Measurements from ENCODE around the gene ADCY4. TPM values are rescaled to one million over a fixed set of nuclear protein-coding genes. Genes with fewer than 3 reads are reported as not detected.
A peak's percentile ranks its signal among the peaks of the same experiment; 100 is the strongest.

Gene ADCY4
- total RNA-seq, 1 experiment from 2014 or later: 1.1 TPM

- POLR2A ChIA-PET: no interaction called here
- TF ChIP-seq ZNF121 (CRISPR knock-in tag; IDR thresholded peaks at IDR 0.05) (peak; percentile 69; the same call in 1 of the 2 replicates), TP53 (CRISPR knock-in tag; IDR thresholded peaks at IDR 0.05) (no peak), OVOL2 (CRISPR knock-in tag; IDR thresholded peaks at IDR 0.05; ENCODE audit: borderline replicate concordance) (no peak), ZNF416 (CRISPR knock-in tag; IDR thresholded peaks at IDR 0.05) (no peak), PREB (CRISPR knock-in tag; IDR thresholded peaks at IDR 0.05; ENCODE audit: borderline replicate concordance) (0 out of 2 replicates have a peak, but pooled peaks have one; percentile 17)
- no peak for DNase-seq (ENCODE audit: low spot score)
- H3K4me3 Mint-ChIP-seq: no peak overlapping the region
- no peaks in the 10 kb centered on the region; the same call in 1 of the 2 replicates for H3K27me3 Mint-ChIP-seq (ENCODE audit: low read depth)
- no peak overlapping the region for H3K27ac Mint-ChIP-seq
- peaks cover 42% of the 10 kb centered on the region for H3K4me1 Mint-ChIP-seq
- no peaks in the 10 kb centered on the region for H3K9me3 Mint-ChIP-seq
- CTCF ChIA-PET: interaction anchor here (1.0 to 6.8 kb wide), 6 partner anchors 16 to 71 kb away, joined by 3 to 55 read pairs (median 5); partner anchors contain the start of genes CBLN3, KHNYN and NYNRIN
- H3K36me3 Mint-ChIP-seq: no peaks in the 10 kb centered on the region
- ATAC-seq: no peak
Observed at GRCh38 chr14:24378981-24379906, 44.4 kb upstream of the ADCY4 start.

- Mint-ChIP-seq H3K9me3 (no peaks in the 10 kb centered on the region), H3K36me3 (peaks cover 3% of the 10 kb centered on the region; the same call in 1 of the 2 replicates), H3K4me1 (peaks cover 42% of the 10 kb centered on the region), H3K4me3 (no peak overlapping the region), H3K27me3 (ENCODE audit: low read depth) (no peaks in the 10 kb centered on the region), H3K27ac (no peak overlapping the region)
- POLR2A ChIA-PET: no interaction called here
- no peak for DNase-seq (ENCODE audit: low spot score)
- TF ChIP-seq ZMAT4 (CRISPR knock-in tag; IDR thresholded peaks at IDR 0.05) (no peak), ELF4 (CRISPR knock-in tag; IDR thresholded peaks at IDR 0.05; ENCODE audit: low read depth) (no peak), ZNF219 (CRISPR knock-in tag; IDR thresholded peaks at IDR 0.05; ENCODE audit: borderline replicate concordance) (no peak), KAT7 (CRISPR knock-in tag; IDR thresholded peaks at IDR 0.05; ENCODE audit: borderline replicate concordance) (no peak), ZBTB43 (CRISPR knock-in tag; IDR thresholded peaks at IDR 0.05) (no peak)
- ATAC-seq: no peak
- CTCF ChIA-PET: interaction anchor here (1.0 to 6.8 kb wide), 5 partner anchors 17 to 70 kb away, joined by 3 to 55 read pairs (median 6); partner anchors contain the start of genes CBLN3 and KHNYN
Observed at GRCh38 chr14:24378327-24378726, 43.5 kb upstream of the ADCY4 start.

DNA sequence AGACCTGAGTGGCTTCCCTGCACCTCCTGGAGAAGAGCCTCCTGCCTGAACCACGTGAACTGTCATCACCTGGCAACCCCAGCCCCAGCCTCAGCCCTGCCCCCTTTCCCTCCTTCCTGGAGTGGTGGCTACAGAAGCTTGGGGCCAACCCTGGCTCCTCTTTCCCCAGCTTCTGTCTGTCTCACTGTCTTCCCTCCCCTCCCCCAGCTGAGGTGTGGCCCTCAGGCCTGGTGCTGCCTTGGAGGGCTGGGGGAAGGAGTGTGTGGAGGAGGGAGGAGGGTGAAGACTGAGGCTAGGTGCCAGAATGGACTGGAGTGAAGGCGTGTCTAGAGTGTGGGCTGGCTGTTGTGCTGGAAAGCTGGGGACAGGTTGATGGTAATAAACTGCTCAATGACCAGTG lies 42.8 kb upstream of the ADCY4 start:
- ATAC-seq: peak; percentile 7; the same call in 1 of the 2 replicates
- TF ChIP-seq PRDM15 (CRISPR knock-in tag; IDR thresholded peaks at IDR 0.05) (peak; percentile 31; the same call in 1 of the 2 replicates), USF2 (CRISPR knock-in tag; IDR thresholded peaks at IDR 0.05) (no peak)
- peak; percentile 29 for DNase-seq (ENCODE audit: low spot score)
- ChIA-PET POLR2A (interaction anchor here (1.1 to 1.6 kb wide), 2 partner anchors 9 to 54 kb away, joined by 3 to 4 read pairs; no protein-coding TSS in a partner anchor), CTCF (interaction anchor here (0.8 to 6.8 kb wide), 10 partner anchors 9 to 59 kb away, joined by 3 to 55 read pairs (median 4); partner anchors contain the start of genes CBLN3 and KHNYN)
- H3K9me3 Mint-ChIP-seq: no peaks in the 10 kb centered on the region
- no peaks in the 10 kb centered on the region for H3K27me3 Mint-ChIP-seq (ENCODE audit: low read depth)
- peaks cover 42% of the 10 kb centered on the region for H3K4me1 Mint-ChIP-seq
- no peak overlapping the region; the same call in 1 of the 2 replicates for H3K27ac Mint-ChIP-seq
- H3K4me3 Mint-ChIP-seq: no peak overlapping the region
- peaks cover 4% of the 10 kb centered on the region; the same call in 1 of the 2 replicates for H3K36me3 Mint-ChIP-seq

Data from WTC11 (cell line).